Measurements from ENCODE around the gene CFLAR.

- TF ChIP-seq, protein P1, sequence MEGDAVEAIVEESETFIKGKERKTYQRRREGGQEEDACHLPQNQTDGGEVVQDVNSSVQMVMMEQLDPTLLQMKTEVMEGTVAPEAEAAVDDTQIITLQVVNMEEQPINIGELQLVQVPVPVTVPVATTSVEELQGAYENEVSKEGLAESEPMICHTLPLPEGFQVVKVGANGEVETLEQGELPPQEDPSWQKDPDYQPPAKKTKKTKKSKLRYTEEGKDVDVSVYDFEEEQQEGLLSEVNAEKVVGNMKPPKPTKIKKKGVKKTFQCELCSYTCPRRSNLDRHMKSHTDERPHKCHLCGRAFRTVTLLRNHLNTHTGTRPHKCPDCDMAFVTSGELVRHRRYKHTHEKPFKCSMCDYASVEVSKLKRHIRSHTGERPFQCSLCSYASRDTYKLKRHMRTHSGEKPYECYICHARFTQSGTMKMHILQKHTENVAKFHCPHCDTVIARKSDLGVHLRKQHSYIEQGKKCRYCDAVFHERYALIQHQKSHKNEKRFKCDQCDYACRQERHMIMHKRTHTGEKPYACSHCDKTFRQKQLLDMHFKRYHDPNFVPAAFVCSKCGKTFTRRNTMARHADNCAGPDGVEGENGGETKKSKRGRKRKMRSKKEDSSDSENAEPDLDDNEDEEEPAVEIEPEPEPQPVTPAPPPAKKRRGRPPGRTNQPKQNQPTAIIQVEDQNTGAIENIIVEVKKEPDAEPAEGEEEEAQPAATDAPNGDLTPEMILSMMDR (IDR thresholded peaks at IDR 0.05) = no peak
- no peak for TF ChIP-seq EZH2 (IDR thresholded peaks at IDR 0.05)
Observed at GRCh38 chr2:201073071-201073470, 42.9 kb upstream of the CFLAR start.
